Loucy (cell line): ENCODE data around the gene FRAS1.

Source experiments
- EZH2phosphoT487 ChIP-seq: fragments of 200-600 bp; IDR thresholded peaks from 2 replicates; pipeline ENCODE4 v1.6.1; 2018; ENCODE audit warnings: antibody characterized with exemption, mild to moderate bottlenecking, moderate library complexity, borderline replicate concordance
- TF ChIP-seq, protein P1 (sequence below): fragments of 200-600 bp; sonication (generic); conservative IDR thresholded peaks from 2 replicates; pipeline ENCODE4 v1.5.1; 2014; ENCODE audit warnings: mild to moderate bottlenecking, antibody characterized with exemption, low read length

GRCh38 chr4:78428996-78429395 is 371.9 kb downstream of the FRAS1 start:
- TF ChIP-seq, protein P1, sequence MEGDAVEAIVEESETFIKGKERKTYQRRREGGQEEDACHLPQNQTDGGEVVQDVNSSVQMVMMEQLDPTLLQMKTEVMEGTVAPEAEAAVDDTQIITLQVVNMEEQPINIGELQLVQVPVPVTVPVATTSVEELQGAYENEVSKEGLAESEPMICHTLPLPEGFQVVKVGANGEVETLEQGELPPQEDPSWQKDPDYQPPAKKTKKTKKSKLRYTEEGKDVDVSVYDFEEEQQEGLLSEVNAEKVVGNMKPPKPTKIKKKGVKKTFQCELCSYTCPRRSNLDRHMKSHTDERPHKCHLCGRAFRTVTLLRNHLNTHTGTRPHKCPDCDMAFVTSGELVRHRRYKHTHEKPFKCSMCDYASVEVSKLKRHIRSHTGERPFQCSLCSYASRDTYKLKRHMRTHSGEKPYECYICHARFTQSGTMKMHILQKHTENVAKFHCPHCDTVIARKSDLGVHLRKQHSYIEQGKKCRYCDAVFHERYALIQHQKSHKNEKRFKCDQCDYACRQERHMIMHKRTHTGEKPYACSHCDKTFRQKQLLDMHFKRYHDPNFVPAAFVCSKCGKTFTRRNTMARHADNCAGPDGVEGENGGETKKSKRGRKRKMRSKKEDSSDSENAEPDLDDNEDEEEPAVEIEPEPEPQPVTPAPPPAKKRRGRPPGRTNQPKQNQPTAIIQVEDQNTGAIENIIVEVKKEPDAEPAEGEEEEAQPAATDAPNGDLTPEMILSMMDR: no peak
- no peak for TF ChIP-seq EZH2phosphoT487
